Peyer's patch (tissue), 4 donors: ENCODE results near the gene STIMATE. TPM values are rescaled to one million over a fixed set of nuclear protein-coding genes. Genes with fewer than 3 reads are reported as not detected.
A peak's percentile ranks its signal among the peaks of the same experiment; 100 is the strongest.

ENCODE experiments used
- DNase-seq, 3 donors: peaks; one replicate each; pipeline ENCODE4 v3.0.0-alpha.2; 2017 to 2019
- H3K27ac ChIP-seq, 4 donors: fragments of 200-600 bp; sonication (generic); one replicate each; pipeline ENCODE4 v1.5.1; 2016 to 2019
- H3K27me3 ChIP-seq, 2 donors: fragments of 200-600 bp; sonication (generic); one replicate each; pipeline ENCODE4 v1.5.1; 2019
- H3K36me3 ChIP-seq, 3 donors: fragments of 200-600 bp; sonication (generic); one replicate each; pipeline ENCODE4 v1.5.1; 2016 to 2019
- H3K4me1 ChIP-seq, 4 donors: fragments of 200-600 bp; sonication (generic); one replicate each; pipeline ENCODE4 v1.5.1; 2016 to 2019
- H3K4me3 ChIP-seq, 4 donors: fragments of 200-600 bp; sonication (generic); 1 replicate in 3 of 4; 2 replicates in 1 of 4; pipeline ENCODE4 v1.5.1; 2016 to 2019; ENCODE audit warnings: mild to moderate bottlenecking in 1 of 4
- H3K9me3 ChIP-seq, 4 donors: fragments of 200-600 bp; sonication (generic); one replicate each; pipeline ENCODE4 v1.5.1; 2016 to 2019; ENCODE audit warnings: mild to moderate bottlenecking in 1 of 4
- CTCF ChIP-seq, 6 experiments: fragments of 450-650 bp in 4 of 6; fragments of 200-600 bp in 2 of 6; sonication (generic) in 1 of 6; IDR thresholded peaks; one replicate each; pipeline ENCODE4 v1.5.1; 2017 to 2019; ENCODE audit warnings: antibody characterized with exemption in 6 of 6, mild to moderate bottlenecking in 3 of 6, moderate library complexity in 1 of 6
- POLR2A ChIP-seq, 2 donors: fragments of 450-650 bp; IDR thresholded peaks; one replicate each; pipeline ENCODE4 v1.5.1; 2017; ENCODE audit warnings: antibody characterized with exemption in 2 of 2, mild to moderate bottlenecking in 2 of 2, moderate library complexity in 2 of 2
- total RNA-seq, 4 donors: library from RNA; depleted of rRNA; stranded (reverse); fragments of >200 nt; gene quantifications; one replicate each; pipeline ENCODE4 v1.1.0, GENCODE V29; 2016

The STIMATE gene
- total RNA-seq, 4 donors from 2014 or later = 16.1 to 91.6 (median 17.0) TPM

- no peaks in the 10 kb centered on the region for H3K27me3 ChIP-seq
- DNase-seq = no peak
- H3K36me3 ChIP-seq = no peaks in the 10 kb centered on the region
- H3K27ac ChIP-seq = no peak overlapping the region
- TF ChIP-seq CTCF (IDR thresholded peaks at IDR 0.05) (no peak), POLR2A (IDR thresholded peaks at IDR 0.05) (no peak)
- no peak overlapping the region for H3K4me3 ChIP-seq
- H3K9me3 ChIP-seq = no peaks in the 10 kb centered on the region
- H3K4me1 ChIP-seq = peaks cover 0 to 6% (median 0%) of the 10 kb centered on the region in 4 donors
These were observed 64.1 kb downstream of the STIMATE start for GRCh38 chr3:52833202-52833601.

GRCh38 chr3:52831500-52832301 lies 65.6 kb downstream of the STIMATE start:
- peaks cover 0 to 6% (median 0%) of the 10 kb centered on the region in 4 donors for H3K4me1 ChIP-seq
- H3K27me3 ChIP-seq = no peaks in the 10 kb centered on the region
- H3K36me3 ChIP-seq = no peaks in the 10 kb centered on the region
- TF ChIP-seq CTCF (IDR thresholded peaks at IDR 0.05) (no peak), POLR2A (IDR thresholded peaks at IDR 0.05) (no peak)
- peak overlapping the region in 1 of 4 donors; percentile 39 for H3K27ac ChIP-seq
- H3K4me3 ChIP-seq = peak overlapping the region in 1 of 4 donors; percentile 19
- H3K9me3 ChIP-seq = no peaks in the 10 kb centered on the region
- peak in 2 of 3 donors; percentile 18 to 60 for DNase-seq

GRCh38 chr3:52830535-52831258 lies 66.7 kb downstream of the STIMATE start, which contains the start of gene ITIH4:
ITIH4 (minus strand) TSS chr3:52830672; CDS start chr3:52830642, 30 bp downstream.
- H3K4me3 ChIP-seq = peak within 1 kb of the TSS in 1 of 4 donors; percentile 19
- no peak for TF ChIP-seq CTCF (IDR thresholded peaks at IDR 0.05)
- TF ChIP-seq POLR2A (IDR thresholded peaks at IDR 0.05) = no peak
- H3K27ac ChIP-seq = peak within 1 kb of the TSS in 1 of 4 donors; percentile 39
- peaks cover 0 to 6% (median 0%) of the 10 kb centered on the region in 4 donors for H3K4me1 ChIP-seq
- H3K9me3 ChIP-seq = no peaks in the 10 kb centered on the region
- no peaks in the 10 kb centered on the region for H3K36me3 ChIP-seq
- no peak for DNase-seq
- no peaks in the 10 kb centered on the region for H3K27me3 ChIP-seq

GRCh38 chr3:52829906-52830463 lies 67.4 kb downstream of the STIMATE start:
- Histone ChIP-seq H3K4me1 (no peaks in the 10 kb centered on the region), H3K9me3 (no peaks in the 10 kb centered on the region), H3K27me3 (no peaks in the 10 kb centered on the region), H3K27ac (no peak overlapping the region), H3K4me3 (peak overlapping the region in 1 of 4 donors; percentile 16), H3K36me3 (no peaks in the 10 kb centered on the region)
- TF ChIP-seq POLR2A (IDR thresholded peaks at IDR 0.05) (no peak), CTCF (IDR thresholded peaks at IDR 0.05) (no peak)
- no peak for DNase-seq

GRCh38 chr3:52829482-52829881 lies 67.9 kb downstream of the STIMATE start:
- Histone ChIP-seq H3K9me3 (no peaks in the 10 kb centered on the region), H3K27ac (no peak overlapping the region), H3K27me3 (no peaks in the 10 kb centered on the region), H3K4me3 (peak overlapping the region in 1 of 4 donors; percentile 16), H3K4me1 (no peaks in the 10 kb centered on the region), H3K36me3 (no peaks in the 10 kb centered on the region)
- no peak for DNase-seq
- TF ChIP-seq POLR2A (IDR thresholded peaks at IDR 0.05) (no peak), CTCF (IDR thresholded peaks at IDR 0.05) (no peak)
